Measurements from ENCODE around the gene ADRA2A. TPM values are rescaled to one million over a fixed set of nuclear protein-coding genes. Genes with fewer than 3 reads are reported as not detected.

Gene ADRA2A
- polyA plus RNA-seq, 1 experiment: 0.25 TPM

DNA sequence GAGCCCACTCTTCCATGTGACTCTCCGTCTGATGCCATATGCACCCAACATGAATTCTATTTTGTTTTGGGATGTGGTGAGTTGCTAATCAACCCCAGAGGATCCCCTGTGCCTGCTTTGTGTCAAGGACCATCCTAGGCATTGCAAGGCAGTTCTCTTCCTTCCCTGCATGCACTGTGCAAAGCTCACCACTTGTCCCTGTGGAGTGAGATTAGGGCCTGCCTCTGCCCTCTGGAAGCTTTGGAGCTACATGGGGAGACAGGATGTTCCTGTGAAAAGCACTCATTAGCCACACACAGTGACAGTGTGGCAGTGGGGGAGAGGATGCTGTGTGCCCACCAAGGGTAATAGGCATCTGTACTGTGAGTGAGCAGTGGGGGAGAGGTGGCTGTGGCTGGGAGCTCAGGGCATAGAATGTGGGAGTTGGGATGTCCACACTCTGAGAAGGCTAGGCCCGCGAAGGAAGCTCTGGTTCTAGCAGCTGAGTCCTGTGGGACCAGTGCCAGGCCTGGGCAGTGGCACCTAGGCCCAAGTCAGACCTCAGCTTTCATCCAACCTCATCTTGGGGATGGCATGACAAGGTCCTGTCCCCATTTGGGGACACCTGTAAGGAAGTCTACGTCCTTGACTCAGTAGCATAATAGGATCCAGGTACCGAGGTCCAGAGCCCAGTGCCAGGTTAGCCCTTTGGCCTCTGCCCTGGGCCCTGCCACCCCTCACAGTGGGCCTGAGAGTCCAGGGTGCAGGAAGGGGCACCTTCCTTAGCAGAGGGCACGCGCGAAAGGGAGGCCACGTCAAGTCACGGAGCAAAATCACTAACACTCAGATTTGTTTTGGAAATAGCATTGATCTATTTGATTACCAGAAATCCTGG, 6.6 kb downstream of the ADRA2A start:
- Histone ChIP-seq H3K27me3 (ENCODE audit: control insufficient read depth, insufficient read depth, low read length) (peaks cover 11% of the 10 kb centered on the region), H3K36me3 (ENCODE audit: control insufficient read depth, insufficient read depth, low read length) (no peaks in the 10 kb centered on the region), H3K4me3 (ENCODE audit: low read depth, low read length) (no peak overlapping the region)
- ChIA-PET POLR2A (no interaction called here), CTCF (no interaction called here)
- no peak for DNase-seq (ENCODE audit: low read depth)
- TF ChIP-seq, protein P1, sequence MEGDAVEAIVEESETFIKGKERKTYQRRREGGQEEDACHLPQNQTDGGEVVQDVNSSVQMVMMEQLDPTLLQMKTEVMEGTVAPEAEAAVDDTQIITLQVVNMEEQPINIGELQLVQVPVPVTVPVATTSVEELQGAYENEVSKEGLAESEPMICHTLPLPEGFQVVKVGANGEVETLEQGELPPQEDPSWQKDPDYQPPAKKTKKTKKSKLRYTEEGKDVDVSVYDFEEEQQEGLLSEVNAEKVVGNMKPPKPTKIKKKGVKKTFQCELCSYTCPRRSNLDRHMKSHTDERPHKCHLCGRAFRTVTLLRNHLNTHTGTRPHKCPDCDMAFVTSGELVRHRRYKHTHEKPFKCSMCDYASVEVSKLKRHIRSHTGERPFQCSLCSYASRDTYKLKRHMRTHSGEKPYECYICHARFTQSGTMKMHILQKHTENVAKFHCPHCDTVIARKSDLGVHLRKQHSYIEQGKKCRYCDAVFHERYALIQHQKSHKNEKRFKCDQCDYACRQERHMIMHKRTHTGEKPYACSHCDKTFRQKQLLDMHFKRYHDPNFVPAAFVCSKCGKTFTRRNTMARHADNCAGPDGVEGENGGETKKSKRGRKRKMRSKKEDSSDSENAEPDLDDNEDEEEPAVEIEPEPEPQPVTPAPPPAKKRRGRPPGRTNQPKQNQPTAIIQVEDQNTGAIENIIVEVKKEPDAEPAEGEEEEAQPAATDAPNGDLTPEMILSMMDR (IDR thresholded peaks at IDR 0.05; ENCODE audit: insufficient read depth, low read depth, low read length): no peak

DNA sequence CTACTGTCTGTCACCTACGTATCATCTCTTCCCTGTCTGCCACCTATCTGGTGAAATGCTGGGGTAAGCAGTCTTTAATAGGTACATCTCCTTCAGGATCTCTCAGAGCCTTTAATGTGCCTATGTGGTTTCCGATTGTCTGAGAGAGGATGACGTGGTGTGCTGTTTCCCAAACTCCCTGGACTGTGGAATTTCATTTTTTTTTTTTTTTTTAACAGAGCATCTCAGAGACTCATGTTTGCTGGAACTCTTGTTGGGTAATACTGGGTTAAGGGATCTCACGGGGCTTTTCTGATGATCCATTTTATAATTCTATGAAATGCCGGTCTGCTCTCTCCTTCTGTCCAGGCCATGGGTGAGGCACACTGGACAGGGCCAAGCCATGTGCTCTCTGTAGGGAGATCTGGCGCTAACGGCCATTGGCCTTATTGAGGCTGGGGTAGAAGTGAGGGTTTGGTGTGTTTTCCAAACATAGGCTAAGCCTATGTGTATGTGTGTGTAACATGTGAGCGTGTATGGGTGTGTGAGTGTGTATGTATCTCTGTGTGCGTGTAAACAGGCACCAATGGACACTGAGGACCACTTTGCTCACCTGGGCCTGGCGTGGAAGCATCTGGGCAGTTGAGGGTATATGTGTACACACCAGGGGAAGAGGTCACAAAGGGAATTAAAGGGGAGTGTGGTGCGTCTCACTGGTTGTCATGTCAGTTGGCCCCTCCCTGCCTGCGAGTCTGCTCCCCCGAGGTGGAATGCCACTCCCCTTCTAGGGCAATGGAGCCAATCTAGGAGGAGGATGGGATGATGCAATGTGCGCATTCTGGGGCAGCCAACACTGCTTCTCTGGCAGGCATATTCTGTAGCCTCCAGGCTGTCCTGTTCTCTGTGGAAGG, 7.8 kb downstream of the ADRA2A start:
- TF ChIP-seq, protein P1 (IDR thresholded peaks at IDR 0.05; ENCODE audit: insufficient read depth, low read depth, low read length): no peak
- CTCF ChIA-PET: no interaction called here

DNA sequence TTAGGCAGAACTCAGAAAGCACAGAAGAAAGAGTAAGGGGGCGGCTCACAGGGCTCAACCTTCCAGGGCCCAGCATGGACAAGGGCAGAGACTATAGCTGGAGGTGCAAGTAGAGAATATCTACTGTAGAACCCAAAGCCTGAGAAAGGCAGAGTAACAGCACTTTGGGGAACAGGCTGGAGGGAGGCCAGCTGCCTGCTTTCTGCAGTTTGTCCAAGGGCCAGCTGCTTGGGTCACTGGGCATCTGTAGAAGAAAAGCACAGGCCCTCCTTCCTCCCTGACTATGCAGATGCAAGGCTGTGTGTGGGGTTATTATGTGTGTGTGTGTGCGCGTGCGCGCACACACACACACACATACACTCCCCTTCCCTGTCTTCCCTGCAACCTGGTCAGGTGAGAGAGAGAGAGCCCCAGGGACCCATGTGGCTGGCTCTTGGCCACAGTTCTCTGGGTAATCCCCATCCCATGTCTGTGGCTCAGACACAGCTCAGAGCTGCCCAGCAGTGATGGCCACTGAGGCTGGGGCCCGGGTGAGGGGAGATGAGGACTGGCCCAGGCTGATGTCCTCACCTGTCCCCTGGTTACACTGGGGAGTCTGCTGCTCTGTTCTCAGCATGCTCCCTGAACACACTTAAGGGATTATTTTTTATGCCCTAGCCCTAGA, 9.0 kb downstream of the ADRA2A start:
- H3K4me3 ChIP-seq (ENCODE audit: low read depth, low read length): no peak overlapping the region
- ChIA-PET POLR2A (no interaction called here), CTCF (interaction anchor here (0.5 to 1.0 kb wide), 4 partner anchors 9 to 12 kb away, joined by 3 read pairs; partner anchors contain the start of gene ADRA2A)
- H3K36me3 ChIP-seq (ENCODE audit: control insufficient read depth, insufficient read depth, low read length): no peaks in the 10 kb centered on the region
- DNase-seq (ENCODE audit: low read depth): no peak
- H3K27me3 ChIP-seq (ENCODE audit: control insufficient read depth, insufficient read depth, low read length): 0 out of 2 replicates have a peak, but pooled peaks cover 4% of the 10 kb centered on the region
- TF ChIP-seq, protein P1 (IDR thresholded peaks at IDR 0.05; ENCODE audit: insufficient read depth, low read depth, low read length): no peak

More for the DNA sequence above, 7.8 kb downstream of the ADRA2A start:
- H3K36me3 ChIP-seq (ENCODE audit: control insufficient read depth, insufficient read depth, low read length): no peaks in the 10 kb centered on the region
- H3K27me3 ChIP-seq (ENCODE audit: control insufficient read depth, insufficient read depth, low read length): peaks cover 4% of the 10 kb centered on the region; the same call in 1 of the 2 replicates
- POLR2A ChIA-PET: no interaction called here
- no peak for DNase-seq (ENCODE audit: low read depth)
- no peak overlapping the region for H3K4me3 ChIP-seq (ENCODE audit: low read depth, low read length)

DNA sequence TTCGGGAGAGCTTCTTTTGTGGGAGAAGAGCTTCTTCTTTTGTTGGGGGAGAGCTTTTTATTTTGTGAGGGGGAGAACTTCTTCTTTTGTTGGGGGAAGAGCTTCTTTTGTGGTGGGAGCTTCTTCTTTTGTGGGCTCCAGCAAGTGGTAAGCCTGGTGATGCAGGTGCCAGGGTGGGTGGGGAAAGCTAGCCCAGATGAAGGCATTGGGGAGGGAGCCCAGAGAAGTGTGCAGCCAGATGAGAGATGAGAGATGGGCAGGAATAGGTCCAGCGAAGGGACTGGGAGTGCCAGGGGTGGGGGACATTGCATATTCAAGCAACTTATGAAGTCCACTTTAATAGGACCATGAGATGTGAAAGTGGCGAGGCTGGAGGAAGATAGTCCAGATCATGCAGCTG, 9.7 kb downstream of the ADRA2A start:
- 0 out of 2 replicates have a peak, but pooled peaks cover 2% of the 10 kb centered on the region for H3K27me3 ChIP-seq (ENCODE audit: control insufficient read depth, insufficient read depth, low read length)
- DNase-seq (ENCODE audit: low read depth): no peak
- TF ChIP-seq, protein P1 (IDR thresholded peaks at IDR 0.05; ENCODE audit: insufficient read depth, low read depth, low read length): no peak
- H3K36me3 ChIP-seq (ENCODE audit: control insufficient read depth, insufficient read depth, low read length): no peaks in the 10 kb centered on the region
- CTCF ChIA-PET: interaction anchor here (0.8 to 1.0 kb wide), 3 partner anchors 9 to 13 kb away, joined by 3 read pairs; no protein-coding TSS in a partner anchor
- no peak overlapping the region for H3K4me3 ChIP-seq (ENCODE audit: low read depth, low read length)
- POLR2A ChIA-PET: no interaction called here

Data from BJ (cell line).